HG03520 (cell line): ENCODE measurements around the gene F11R.
"Not testable (repeated sequence)": the region's sequence is repeated elsewhere in the genome, so short reads cannot be mapped to it uniquely, and the experiment has no call there.

ENCODE experiments used
- ATAC-seq: cut with Tn5 transposase; IDR thresholded peaks from one replicate; pipeline ENCODE4 v1.9.1; 2021; ENCODE audit warnings: mild to moderate bottlenecking, moderate library complexity; ENCODE audit not compliant: unreplicated experiment

F11R gene

GRCh38 chr1:160978510-160978927 is 42.4 kb downstream of the F11R start:
- ATAC-seq: no peak

- ATAC-seq: no peak
These were observed 45.9 kb downstream of the F11R start for GRCh38 chr1:160975026-160975425.

GRCh38 chr1:160973491-160973890 is 47.5 kb downstream of the F11R start:
- no peak for ATAC-seq

GRCh38 chr1:160972939-160973338 is 48.0 kb downstream of the F11R start:
- ATAC-seq: no peak

- no peak for ATAC-seq
These were observed 49.3 kb downstream of the F11R start for GRCh38 chr1:160971618-160972056.

- ATAC-seq: no peak
These were observed 57.4 kb downstream of the F11R start for GRCh38 chr1:160963521-160963920.

GRCh38 chr1:160961419-160961818 is 59.5 kb downstream of the F11R start:
- no peak for ATAC-seq

GRCh38 chr1:160956966-160957365 is 64.0 kb downstream of the F11R start:
- ATAC-seq: no peak

- ATAC-seq: no peak
These were observed 66.5 kb downstream of the F11R start, which contains the start of gene ITLN2 for GRCh38 chr1:160954158-160955104. TSS of gene ITLN2 (minus strand) at chr1:160954809. CDS start at chr1:160954741, 68 bp downstream.

- ATAC-seq: no peak
These were observed 67.9 kb downstream of the F11R start for GRCh38 chr1:160953030-160953429.

- ATAC-seq: no peak
These were observed 68.8 kb downstream of the F11R start for GRCh38 chr1:160952129-160952510.

GRCh38 chr1:160951443-160952128 is 69.4 kb downstream of the F11R start:
- ATAC-seq: no peak

GRCh38 chr1:160950657-160951056 is 70.3 kb downstream of the F11R start:
- ATAC-seq: no peak

GRCh38 chr1:160949881-160950280 is 71.1 kb downstream of the F11R start:
- no peak for ATAC-seq

GRCh38 chr1:160949216-160949880 is 71.6 kb downstream of the F11R start:
- not testable (repeated sequence) for ATAC-seq

GRCh38 chr1:160947174-160947759 is 73.7 kb downstream of the F11R start:
- ATAC-seq: not testable (repeated sequence)

- ATAC-seq: not testable (repeated sequence)
These were observed 75.1 kb downstream of the F11R start for GRCh38 chr1:160945881-160946280.
